ENCODE measurements around the gene RASA4B.
"Not testable (repeated sequence)": the region's sequence is repeated elsewhere in the genome, so short reads cannot be mapped to it uniquely, and the experiment has no call there.

The RASA4B gene

DNA sequence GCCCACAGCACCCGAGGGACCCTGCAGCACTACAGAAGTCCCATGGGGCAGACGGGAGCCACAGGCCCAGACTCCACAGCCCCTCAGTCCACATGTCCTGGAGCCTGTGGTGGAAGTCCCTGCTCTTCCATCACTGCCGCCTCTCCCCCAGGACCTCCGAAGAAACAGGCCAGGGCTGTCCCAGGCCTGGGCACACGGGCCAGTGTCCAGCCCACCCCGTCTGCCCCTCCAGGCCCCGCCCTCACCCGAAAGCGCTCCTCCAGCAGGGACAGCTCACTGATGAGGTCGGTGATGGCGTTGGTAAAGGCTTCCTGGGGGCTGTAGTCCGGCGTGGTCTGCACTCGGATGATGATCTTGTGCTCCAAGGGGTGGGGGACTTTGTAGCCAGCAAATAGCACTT, 43.5 kb downstream of the RASA4B start:
- not testable (repeated sequence) for DNase-seq (ENCODE audit: low read depth in 3 of 3)

DNA sequence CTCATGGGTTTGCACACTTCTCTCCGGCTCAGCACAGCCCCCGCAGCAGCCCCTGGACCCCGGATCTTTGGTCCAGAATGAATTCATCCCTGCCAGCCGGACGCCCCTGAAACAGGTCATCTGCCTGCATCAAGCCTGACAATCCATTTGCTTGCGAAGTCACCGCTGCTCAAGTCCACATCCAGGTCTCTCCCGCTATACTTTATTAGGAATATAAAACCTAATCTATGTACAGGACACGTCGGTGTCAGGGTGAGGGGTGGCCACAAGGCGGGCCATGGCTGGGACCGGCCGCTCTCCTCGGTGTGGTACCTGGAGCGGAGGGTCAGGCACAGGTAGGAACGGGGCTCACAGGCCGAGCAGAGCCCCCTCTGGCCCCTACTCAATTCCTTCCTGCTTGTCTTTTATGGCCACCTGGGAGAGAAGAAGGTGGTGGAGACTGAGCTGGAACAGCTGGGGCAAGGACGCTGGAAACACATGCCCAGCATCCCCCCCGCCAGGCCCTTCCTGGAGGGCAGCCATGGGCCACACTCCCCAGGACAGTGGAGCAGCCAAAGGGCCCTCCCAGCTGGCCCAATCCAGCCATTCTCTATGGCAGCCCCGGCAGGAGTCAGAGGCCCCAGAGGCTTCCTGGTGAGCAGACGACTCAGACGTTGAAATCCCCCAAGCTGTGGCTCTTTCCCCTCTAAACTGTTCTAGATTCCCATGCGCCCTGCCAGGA, 44.1 kb downstream of the RASA4B start:
- no peak for DNase-seq (ENCODE audit: low read depth in 3 of 3)

DNA sequence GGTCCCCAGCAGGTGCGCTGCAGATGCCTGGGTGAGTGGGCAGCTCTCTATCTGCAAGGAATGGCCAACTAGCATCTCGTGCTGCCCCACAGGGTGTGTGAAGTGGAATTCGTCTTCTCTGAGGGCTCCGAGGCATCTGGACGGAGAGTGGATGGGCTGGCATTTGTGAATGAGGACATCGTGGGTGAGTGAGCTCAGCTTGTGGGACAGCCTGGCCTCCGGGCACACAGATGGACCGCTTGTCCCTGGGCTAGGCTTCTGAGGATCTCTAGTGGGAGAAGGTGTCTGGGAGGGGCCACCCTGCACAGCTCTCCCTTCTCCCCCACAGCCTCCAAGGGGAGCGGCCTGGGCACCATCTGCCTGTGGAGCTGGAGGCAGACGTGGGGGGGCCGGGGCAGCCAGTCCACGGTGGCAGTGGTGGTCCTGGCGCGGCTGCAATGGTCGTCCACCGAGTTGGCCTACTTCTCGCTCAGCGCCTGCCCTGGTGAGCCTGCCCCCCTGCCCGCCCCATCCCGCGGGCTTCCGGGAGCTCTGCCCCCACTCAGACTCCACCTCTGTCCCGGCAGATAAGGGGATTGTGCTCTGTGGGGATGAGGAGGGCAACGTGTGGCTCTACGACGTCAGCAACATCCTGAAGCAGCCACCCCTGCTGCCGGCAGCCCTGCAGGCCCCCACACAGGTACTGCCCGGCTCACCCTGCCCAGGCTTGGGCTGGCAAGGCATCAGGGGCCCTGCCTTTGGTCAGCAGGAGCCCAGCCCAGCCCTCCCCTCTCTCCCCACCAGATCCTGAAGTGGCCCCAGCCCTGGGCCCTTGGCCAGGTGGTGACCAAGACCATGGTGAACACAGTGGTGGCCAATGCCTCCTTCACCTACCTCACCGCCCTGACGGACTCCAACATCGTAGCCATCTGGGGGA, 45.2 kb downstream of the RASA4B start:
- DNase-seq (ENCODE audit: low read depth in 3 of 3): no peak

- no peak for DNase-seq (ENCODE audit: low read depth in 3 of 3)
These were observed 45.8 kb downstream of the RASA4B start for GRCh38 chr7:102471791-102472125.

DNA sequence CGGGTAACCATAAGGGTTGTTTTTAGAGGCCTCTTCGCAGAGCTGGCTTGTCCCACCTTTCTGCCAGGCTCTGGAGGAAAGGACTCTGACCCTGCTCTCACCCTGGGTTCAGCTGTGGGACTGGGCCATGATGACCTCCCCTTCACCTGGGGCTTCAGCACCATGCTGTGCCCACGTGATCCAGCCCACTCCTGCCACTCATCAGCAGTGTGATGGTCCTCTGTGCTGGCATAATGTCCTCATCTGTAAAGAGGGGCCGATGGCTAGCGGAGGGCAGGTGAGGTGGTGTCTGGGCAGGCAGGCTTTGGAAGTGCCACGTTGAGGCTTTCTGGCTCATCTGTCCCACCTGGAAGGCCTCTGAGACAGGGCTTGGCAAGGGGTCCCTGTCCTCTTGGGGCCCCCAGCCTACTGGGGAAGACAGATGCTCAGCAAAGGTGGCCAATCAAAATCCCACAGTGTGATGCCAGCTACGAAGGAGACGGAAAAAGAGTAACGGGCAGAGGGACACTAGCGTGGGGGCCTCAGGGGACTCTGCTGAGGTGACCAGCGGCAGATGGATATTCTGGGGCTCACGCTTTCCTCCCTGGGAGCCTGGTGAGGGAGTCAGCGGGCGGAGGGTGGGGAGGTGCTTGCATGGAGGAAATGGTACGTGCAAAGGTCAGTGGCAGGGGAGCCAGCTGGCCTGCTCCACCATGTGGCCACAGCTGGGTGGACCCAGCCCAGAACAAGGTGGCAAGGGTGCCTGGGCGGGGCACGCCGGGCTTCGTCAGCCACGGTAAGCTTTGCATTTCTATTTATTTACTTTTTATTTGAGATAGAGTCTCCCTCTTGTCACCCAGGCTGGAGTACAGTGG, 47.4 kb downstream of the RASA4B start:
- DNase-seq (ENCODE audit: low read depth in 3 of 3): no peak

- DNase-seq (ENCODE audit: low read depth in 3 of 3): no peak
These were observed 48.1 kb downstream of the RASA4B start for GRCh38 chr7:102469351-102469971.

DNA sequence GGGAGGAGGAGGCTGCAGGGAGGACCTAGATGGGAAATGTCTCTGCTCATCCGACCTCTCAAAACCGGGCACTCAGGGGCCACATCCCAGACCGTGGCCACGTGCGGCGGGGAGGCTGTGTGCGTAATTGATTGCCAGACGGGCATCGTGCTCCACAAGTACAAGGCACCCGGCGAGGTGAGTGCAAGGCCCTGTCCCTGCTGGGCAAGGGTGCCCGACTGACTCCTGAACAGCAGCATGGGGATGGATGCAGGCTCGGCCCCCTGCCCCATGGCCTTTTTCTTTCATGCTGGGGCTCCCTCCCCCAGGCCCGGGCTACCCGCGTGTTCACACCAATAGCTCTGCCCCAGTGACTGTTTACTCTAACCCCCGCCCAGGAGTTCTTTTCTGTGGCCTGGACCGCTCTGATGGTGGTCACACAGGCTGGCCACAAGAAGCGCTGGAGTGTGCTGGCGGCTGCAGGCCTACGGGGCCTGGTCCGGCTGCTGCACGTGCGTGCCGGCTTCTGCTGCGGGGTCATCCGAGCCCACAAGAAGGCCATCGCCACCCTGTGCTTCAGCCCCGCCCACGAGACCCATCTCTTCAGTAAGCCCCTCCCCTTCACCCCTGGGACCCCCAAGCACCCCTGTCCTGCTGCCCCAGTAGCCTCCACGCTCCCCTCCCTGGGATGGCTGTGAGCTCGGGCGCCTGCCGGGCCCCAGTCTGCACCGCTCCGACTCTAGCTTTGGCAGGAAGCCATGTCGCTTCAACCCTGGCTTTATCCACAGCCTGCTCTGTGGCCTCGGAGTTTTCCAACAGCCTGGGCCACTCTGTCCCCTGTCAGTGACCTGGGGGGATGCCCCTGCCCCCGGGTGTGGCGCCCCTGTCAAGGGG, 48.9 kb downstream of the RASA4B start:
- DNase-seq (ENCODE audit: low read depth in 3 of 3): no peak

GRCh38 chr7:102467581-102468477, 49.7 kb downstream of the RASA4B start:
- no peak for DNase-seq (ENCODE audit: low read depth in 3 of 3)

- DNase-seq (ENCODE audit: low read depth in 3 of 3): no peak
These were observed 51.5 kb downstream of the RASA4B start for GRCh38 chr7:102466097-102466496.

DNA sequence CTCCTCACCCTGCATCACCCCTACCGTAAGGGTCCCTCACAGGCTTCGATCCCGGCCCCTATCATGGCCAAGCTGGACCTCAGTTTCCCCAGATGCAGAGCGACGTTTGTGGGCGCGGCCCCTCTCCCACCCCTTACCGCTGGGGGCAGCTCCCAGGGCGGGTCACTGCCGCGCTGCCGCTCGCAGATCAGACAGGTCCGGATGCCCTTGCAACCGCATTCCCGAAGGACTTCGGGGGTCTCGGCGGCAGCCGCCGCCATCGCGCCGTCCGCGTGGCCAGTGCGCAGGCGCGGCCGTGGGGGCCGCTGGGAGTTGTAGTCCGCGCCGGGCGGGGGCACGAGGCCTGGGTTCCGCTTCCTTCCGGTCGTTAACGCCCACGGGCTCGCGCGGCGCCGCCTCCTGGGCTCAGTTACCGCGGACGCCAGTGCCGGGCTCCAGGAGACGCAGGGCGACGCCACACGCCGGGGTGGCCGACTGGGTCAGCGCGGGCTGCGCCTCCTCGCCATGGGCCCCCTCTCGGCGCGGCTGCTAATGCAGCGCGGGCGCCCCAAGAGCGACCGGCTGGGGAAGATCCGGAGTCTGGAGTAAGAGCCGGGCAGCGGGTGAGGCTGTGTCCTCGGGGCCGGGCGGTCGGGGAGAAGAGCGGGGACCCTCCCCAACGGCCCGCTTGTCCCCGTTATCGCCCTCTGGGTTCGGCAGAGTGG, 52.8 kb downstream of the RASA4B start, which contains the start of the genes ALKBH4 and LRWD1:
Gene ALKBH4, minus strand, starts transcription at position 287 of the 704 bp plus-strand sequence. Its CDS starts 27 bp downstream, at position 260.
Gene LRWD1, plus strand, starts transcription at position 408 of the 704 bp plus-strand sequence. Its CDS starts 97 bp downstream, at position 505.
- peak; percentile 89 to 96 (median 93) for DNase-seq (ENCODE audit: low read depth in 3 of 3)

GRCh38 chr7:102463841-102464576, 53.6 kb downstream of the RASA4B start:
- DNase-seq (ENCODE audit: low read depth in 3 of 3): no peak

DNA sequence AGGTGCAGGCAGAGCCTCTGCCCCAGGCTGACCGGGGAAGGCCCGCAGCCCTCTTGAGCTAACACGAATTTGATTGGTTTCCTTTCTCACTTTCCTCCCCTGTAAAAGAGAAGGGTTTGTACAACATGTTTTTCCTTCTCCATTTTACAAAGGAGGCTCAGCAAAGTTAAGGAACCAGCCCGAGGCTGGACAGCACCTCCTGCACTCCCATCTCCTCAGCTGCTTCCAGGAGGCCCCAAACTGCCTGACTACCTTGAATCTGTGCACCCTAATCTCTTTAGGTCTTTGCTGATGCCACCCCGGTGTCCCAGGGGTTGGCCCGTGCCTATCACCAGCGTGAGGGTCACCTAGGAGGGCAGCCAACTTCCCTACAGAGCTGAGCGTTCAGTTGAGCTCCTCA, 57.1 kb downstream of the RASA4B start:
- no peak for DNase-seq (ENCODE audit: low read depth in 3 of 3)

GRCh38 chr7:102459221-102459844, 58.2 kb downstream of the RASA4B start:
- DNase-seq (ENCODE audit: low read depth in 3 of 3): no peak

GRCh38 chr7:102457352-102457924, 60.1 kb downstream of the RASA4B start:
- no peak for DNase-seq (ENCODE audit: low read depth in 3 of 3)

GRCh38 chr7:102456327-102456726, 61.2 kb downstream of the RASA4B start:
- DNase-seq (ENCODE audit: low read depth in 3 of 3): no peak

GRCh38 chr7:102455596-102455995, 62.0 kb downstream of the RASA4B start:
- no peak for DNase-seq (ENCODE audit: low read depth in 3 of 3)

GRCh38 chr7:102454932-102455331, 62.6 kb downstream of the RASA4B start:
- DNase-seq (ENCODE audit: low read depth in 3 of 3): not testable (repeated sequence)

Measured in stimulated activated CD4-positive, alpha-beta T cell treated with anti-CD3 and anti-CD28 coated beads, TNF-alpha, amount 100 ng/mL, for 24 hours (primary cell).